Measurements from ENCODE around the gene MAP3K8. TPM values are rescaled to one million over a fixed set of nuclear protein-coding genes. Genes with fewer than 3 reads are reported as not detected.

MAP3K8 gene
- polyA plus RNA-seq, 1 donor from 2014 or later = 1.5 TPM

GRCh38 chr10:30404540-30404939, 29.4 kb upstream of the MAP3K8 start:
- H3F3A ChIP-seq (ENCODE audit: insufficient read depth, low read length, poor library complexity, severe bottlenecking) = no peaks in the 10 kb centered on the region
- no peaks in the 10 kb centered on the region for H3K36me3 ChIP-seq (ENCODE audit: insufficient read depth, low read length)
- H4K20me1 ChIP-seq (ENCODE audit: insufficient read depth) = no peaks in the 10 kb centered on the region
- no peak overlapping the region for H3K9ac ChIP-seq (ENCODE audit: low read length)
- H3K27me3 ChIP-seq (ENCODE audit: insufficient read depth, low read depth, low read length) = no peaks in the 10 kb centered on the region
- no peak overlapping the region for H3K27ac ChIP-seq (ENCODE audit: low read length)
- no peaks in the 10 kb centered on the region for H3K9me3 ChIP-seq (ENCODE audit: low read length)
- TF ChIP-seq, protein P1, sequence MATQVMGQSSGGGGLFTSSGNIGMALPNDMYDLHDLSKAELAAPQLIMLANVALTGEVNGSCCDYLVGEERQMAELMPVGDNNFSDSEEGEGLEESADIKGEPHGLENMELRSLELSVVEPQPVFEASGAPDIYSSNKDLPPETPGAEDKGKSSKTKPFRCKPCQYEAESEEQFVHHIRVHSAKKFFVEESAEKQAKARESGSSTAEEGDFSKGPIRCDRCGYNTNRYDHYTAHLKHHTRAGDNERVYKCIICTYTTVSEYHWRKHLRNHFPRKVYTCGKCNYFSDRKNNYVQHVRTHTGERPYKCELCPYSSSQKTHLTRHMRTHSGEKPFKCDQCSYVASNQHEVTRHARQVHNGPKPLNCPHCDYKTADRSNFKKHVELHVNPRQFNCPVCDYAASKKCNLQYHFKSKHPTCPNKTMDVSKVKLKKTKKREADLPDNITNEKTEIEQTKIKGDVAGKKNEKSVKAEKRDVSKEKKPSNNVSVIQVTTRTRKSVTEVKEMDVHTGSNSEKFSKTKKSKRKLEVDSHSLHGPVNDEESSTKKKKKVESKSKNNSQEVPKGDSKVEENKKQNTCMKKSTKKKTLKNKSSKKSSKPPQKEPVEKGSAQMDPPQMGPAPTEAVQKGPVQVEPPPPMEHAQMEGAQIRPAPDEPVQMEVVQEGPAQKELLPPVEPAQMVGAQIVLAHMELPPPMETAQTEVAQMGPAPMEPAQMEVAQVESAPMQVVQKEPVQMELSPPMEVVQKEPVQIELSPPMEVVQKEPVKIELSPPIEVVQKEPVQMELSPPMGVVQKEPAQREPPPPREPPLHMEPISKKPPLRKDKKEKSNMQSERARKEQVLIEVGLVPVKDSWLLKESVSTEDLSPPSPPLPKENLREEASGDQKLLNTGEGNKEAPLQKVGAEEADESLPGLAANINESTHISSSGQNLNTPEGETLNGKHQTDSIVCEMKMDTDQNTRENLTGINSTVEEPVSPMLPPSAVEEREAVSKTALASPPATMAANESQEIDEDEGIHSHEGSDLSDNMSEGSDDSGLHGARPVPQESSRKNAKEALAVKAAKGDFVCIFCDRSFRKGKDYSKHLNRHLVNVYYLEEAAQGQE (IDR thresholded peaks at IDR 0.05; ENCODE audit: borderline replicate concordance) = no peak
- no peak for TF ChIP-seq MXI1 (conservative IDR thresholded peaks at IDR 0.05; ENCODE audit: poor library complexity, severe bottlenecking)
- TF ChIP-seq CTCF (IDR thresholded peaks at IDR 0.05; ENCODE audit: poor library complexity, severe bottlenecking) = no peak
- no peak for TF ChIP-seq EP300 (conservative IDR thresholded peaks at IDR 0.05; ENCODE audit: poor library complexity, severe bottlenecking)
- TF ChIP-seq POLR2AphosphoS5 (IDR thresholded peaks at IDR 0.05) = no peak
- no peak for TF ChIP-seq EZH2 (IDR thresholded peaks at IDR 0.05; ENCODE audit: borderline replicate concordance, insufficient read depth, low read length, poor library complexity, severe bottlenecking)
- no peak for TF ChIP-seq TAF1 (IDR thresholded peaks at IDR 0.05; ENCODE audit: low read depth)
- no peak for TF ChIP-seq SMC3 (conservative IDR thresholded peaks at IDR 0.05; ENCODE audit: poor library complexity)
- TF ChIP-seq RAD21 (conservative IDR thresholded peaks at IDR 0.05) = no peak
- H3K4me3 ChIP-seq (ENCODE audit: low read length) = no peak overlapping the region
- H3K79me2 ChIP-seq (replicated peaks; ENCODE audit: insufficient read depth, low read length) = no peaks in the 10 kb centered on the region
- no peak overlapping the region for H3K4me2 ChIP-seq (ENCODE audit: low read length)
- no peaks in the 10 kb centered on the region for H3K9me2 ChIP-seq (ENCODE audit: insufficient read depth, low read length)
- H2AFZ ChIP-seq (ENCODE audit: low read depth, low read length) = no peak overlapping the region

- Histone ChIP-seq H3K4me2 (ENCODE audit: low read length) (no peak overlapping the region), H3K4me3 (ENCODE audit: low read length) (no peak overlapping the region), H2AFZ (ENCODE audit: low read depth, low read length) (no peak overlapping the region), H3K9me2 (ENCODE audit: insufficient read depth, low read length) (no peaks in the 10 kb centered on the region), H4K20me1 (ENCODE audit: insufficient read depth) (no peaks in the 10 kb centered on the region), H3K79me2 (replicated peaks; ENCODE audit: insufficient read depth, low read length) (no peaks in the 10 kb centered on the region), H3K9me3 (ENCODE audit: low read length) (no peaks in the 10 kb centered on the region), H3K27me3 (ENCODE audit: insufficient read depth, low read depth, low read length) (no peaks in the 10 kb centered on the region), H3F3A (ENCODE audit: insufficient read depth, low read length, poor library complexity, severe bottlenecking) (no peaks in the 10 kb centered on the region), H3K9ac (ENCODE audit: low read length) (no peak overlapping the region), H3K36me3 (ENCODE audit: insufficient read depth, low read length) (no peaks in the 10 kb centered on the region), H3K27ac (ENCODE audit: low read length) (no peak overlapping the region)
- no peak for TF ChIP-seq CTCF (IDR thresholded peaks at IDR 0.05; ENCODE audit: poor library complexity, severe bottlenecking)
- TF ChIP-seq TAF1 (IDR thresholded peaks at IDR 0.05; ENCODE audit: low read depth) = no peak
- TF ChIP-seq EP300 (conservative IDR thresholded peaks at IDR 0.05; ENCODE audit: poor library complexity, severe bottlenecking) = no peak
- no peak for TF ChIP-seq POLR2AphosphoS5 (IDR thresholded peaks at IDR 0.05)
- TF ChIP-seq EZH2 (IDR thresholded peaks at IDR 0.05; ENCODE audit: borderline replicate concordance, insufficient read depth, low read length, poor library complexity, severe bottlenecking) = no peak
- no peak for TF ChIP-seq MXI1 (conservative IDR thresholded peaks at IDR 0.05; ENCODE audit: poor library complexity, severe bottlenecking)
- TF ChIP-seq RAD21 (conservative IDR thresholded peaks at IDR 0.05) = no peak
- TF ChIP-seq, protein P1 (IDR thresholded peaks at IDR 0.05; ENCODE audit: borderline replicate concordance) = no peak
- TF ChIP-seq SMC3 (conservative IDR thresholded peaks at IDR 0.05; ENCODE audit: poor library complexity) = no peak
These were observed 22.7 kb upstream of the MAP3K8 start for GRCh38 chr10:30411263-30411662.
